ENCODE results near the gene TRIM31.

- TF ChIP-seq CTCF (IDR thresholded peaks at IDR 0.05; ENCODE audit: insufficient read depth, low read length, poor library complexity, severe bottlenecking) (no peak), EZH2phosphoT487 (conservative IDR thresholded peaks at IDR 0.05; ENCODE audit: low read length) (no peak)
Measured at GRCh38 chr6:30127238-30128093, 14.6 kb upstream of the TRIM31 start.

Measured in SU-DHL-6 (cell line).